Natural killer cell (primary cell): ENCODE measurements around the gene CCDC157. TPM values are rescaled to one million over a fixed set of nuclear protein-coding genes. Genes with fewer than 3 reads are reported as not detected.

ENCODE experiments used
- ATAC-seq, 3 donors: fragments of 150-1000 bp in 2 of 3; fragments of 200-7000 bp in 1 of 3; cut with Tn5 transposase; 1 replicate in 1 of 3; 2 replicates in 2 of 3; pipeline ENCODE4 v1.10.0; 2021; ENCODE audit warnings: mild to moderate bottlenecking in 2 of 3, moderate library complexity in 2 of 3
- DNase-seq, 2 donors: peaks; one replicate each; pipeline versions ENCODE4 v3.0.0 to v3.0.0-alpha.2; 2013 to 2021; ENCODE audit warnings: mixed read lengths in 1 of 2
- H3K27ac ChIP-seq: one replicate; pipeline ENCODE4 v1.5.1; 2013; ENCODE audit warnings: mild to moderate bottlenecking, low read length
- H3K27me3 ChIP-seq: one replicate; pipeline ENCODE4 v1.6.1; 2013; ENCODE audit warnings: low read length; ENCODE audit not compliant: control insufficient read depth, insufficient read depth
- H3K36me3 ChIP-seq: one replicate; pipeline ENCODE4 v1.6.1; 2013; ENCODE audit warnings: low read length; ENCODE audit not compliant: control insufficient read depth, insufficient read depth
- H3K4me1 ChIP-seq: one replicate; pipeline ENCODE4 v1.6.1; 2013; ENCODE audit warnings: low read length; ENCODE audit not compliant: control insufficient read depth, insufficient read depth
- H3K4me3 ChIP-seq: one replicate; pipeline ENCODE4 v1.5.1; 2013; ENCODE audit warnings: low read length
- H3K9me3 ChIP-seq: one replicate; pipeline ENCODE4 v1.6.1; 2013; ENCODE audit warnings: low read length; ENCODE audit not compliant: control insufficient read depth, insufficient read depth
- H3K27ac Mint-ChIP-seq, 2 donors: one replicate each; pipeline ENCODE4 v1.8.0; 2022; ENCODE audit warnings: mild to moderate bottlenecking in 2 of 2, mixed read lengths in 2 of 2, moderate library complexity in 1 of 2
- H3K27me3 Mint-ChIP-seq, 2 donors: one replicate each; pipeline ENCODE4 v1.8.0; 2022; ENCODE audit warnings: low read depth in 2 of 2, mixed read lengths in 2 of 2
- H3K36me3 Mint-ChIP-seq: one replicate; pipeline ENCODE4 v1.8.0; 2022; ENCODE audit warnings: mixed read lengths
- H3K4me1 Mint-ChIP-seq, 2 donors: one replicate each; pipeline ENCODE4 v1.8.0; 2022; ENCODE audit warnings: mixed read lengths in 2 of 2
- H3K4me3 Mint-ChIP-seq: one replicate; pipeline ENCODE4 v1.8.0; 2022; ENCODE audit warnings: mild to moderate bottlenecking, moderate library complexity, mixed read lengths
- H3K9me3 Mint-ChIP-seq, 2 donors: one replicate each; pipeline ENCODE4 v1.8.0; 2022; ENCODE audit warnings: mixed read lengths in 2 of 2
- CTCF ChIP-seq: fragments of 200-600 bp; IDR thresholded peaks from one replicate; pipeline ENCODE4 v1.8.0; 2022; ENCODE audit warnings: antibody characterized with exemption
- WGBS: methylation state at CpG from one replicate; pipeline ENCODE4 v1.1.7; 2013; ENCODE audit warnings: missing lambda C conversion rate; ENCODE audit not compliant: insufficient coverage; 5-methylcytosine and 5-hydroxymethylcytosine counted together
- intact Hi-C: fragments of 100-400 bp; cut with micrococcal nuclease; formaldehyde crosslinking; loops from one replicate; pipeline ENCODE4 v1.14.2; 2022
- total RNA-seq, 4 donors: library from RNA; stranded (reverse); fragments of 120-200 nt in 1 of 4; gene quantifications; one replicate each; pipeline versions ENCODE4 v1.2.3 to v1.2.4, GENCODE V29; 2013 to 2022

The CCDC157 gene
- total RNA-seq, 3 donors from 2014 or later (not counting 1 experiment from before 2014, with no cell fraction given) = 7.7 to 9.7 (median 8.4) TPM

DNA sequence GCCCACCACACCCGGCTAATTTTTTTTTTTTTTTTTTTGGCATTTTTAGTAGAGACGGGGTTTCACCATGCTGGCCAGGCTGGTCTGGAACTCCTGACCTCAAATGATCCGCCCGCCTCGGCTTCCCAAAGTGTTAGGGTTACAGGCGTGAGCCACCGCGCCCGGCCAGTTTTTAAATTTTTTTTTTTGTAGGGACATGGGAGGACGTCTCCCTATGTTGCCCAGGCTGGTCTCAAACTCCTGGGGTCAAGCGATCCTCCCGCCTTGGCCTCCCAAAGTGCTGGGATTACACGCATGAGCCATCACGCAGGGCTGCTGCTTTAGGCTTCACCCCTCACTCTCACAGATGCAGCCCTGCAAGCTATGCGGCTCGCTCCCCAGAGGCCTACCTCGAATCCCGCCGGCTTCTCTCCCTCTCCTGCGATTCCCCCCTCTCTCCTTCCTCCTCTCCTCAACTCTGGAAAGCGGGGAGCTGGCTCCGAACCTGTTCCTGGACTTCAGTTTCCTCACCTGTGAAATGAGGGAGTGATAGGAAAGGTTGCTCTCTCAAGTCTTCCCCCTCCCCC is 926 bp downstream of the CCDC157 start:
- TF ChIP-seq CTCF = no peak
- no peak for ATAC-seq
- WGBS = 77% methylated on average over 20 of the region's 22 CpGs
- intact Hi-C loops = loop anchor here (2.0 kb wide), 1 partner anchor 67 kb away; the partner anchor contains the start of gene MTFP1
- no peak overlapping the region for H3K27ac ChIP-seq
- H3K27ac Mint-ChIP-seq = peak overlapping the region; percentile 89 to 92
- H3K4me1 Mint-ChIP-seq = peaks cover 48% of the 10 kb centered on the region in 2 donors
- H3K27me3 ChIP-seq = no peaks in the 10 kb centered on the region
- no peak overlapping the region for H3K4me3 ChIP-seq
- no peaks in the 10 kb centered on the region for H3K9me3 ChIP-seq
- peaks cover 41% of the 10 kb centered on the region for H3K4me1 ChIP-seq
- peaks cover 0 to 3% of the 10 kb centered on the region in 2 donors for H3K27me3 Mint-ChIP-seq
- peak overlapping the region; percentile 97 for H3K4me3 Mint-ChIP-seq
- H3K9me3 Mint-ChIP-seq = no peaks in the 10 kb centered on the region
- H3K36me3 Mint-ChIP-seq = no peaks in the 10 kb centered on the region
- no peak for DNase-seq
- H3K36me3 ChIP-seq = peaks cover 4% of the 10 kb centered on the region

DNA sequence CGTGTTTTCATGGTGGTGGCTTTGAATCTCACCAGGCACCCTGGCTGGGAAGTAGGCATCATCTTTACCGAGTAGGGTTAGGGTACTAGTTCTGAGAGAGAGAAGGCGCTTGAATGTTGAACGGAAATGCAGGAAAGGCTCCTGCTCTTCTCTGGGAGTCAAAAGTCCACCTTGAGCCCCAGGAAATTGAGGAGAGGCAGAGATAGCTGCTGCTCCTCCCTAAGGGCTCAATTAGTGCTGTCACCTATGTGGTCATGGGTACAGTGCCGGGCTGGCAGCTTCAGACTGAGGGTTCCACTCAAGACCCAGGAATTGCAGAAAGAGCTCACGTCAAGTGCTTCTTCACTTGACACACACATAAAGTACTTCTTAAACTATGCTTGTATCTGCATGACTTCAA is 1.7 kb downstream of the CCDC157 start:
- Mint-ChIP-seq H3K36me3 (no peaks in the 10 kb centered on the region), H3K9me3 (no peaks in the 10 kb centered on the region), H3K27me3 (peaks cover 0 to 3% of the 10 kb centered on the region in 2 donors), H3K4me1 (peaks cover 42% of the 10 kb centered on the region in 2 donors), H3K27ac (peak overlapping the region in 1 of 2 donors; percentile 89), H3K4me3 (peak overlapping the region; percentile 97)
- no peak for TF ChIP-seq CTCF
- DNase-seq (no peak), ATAC-seq (no peak)
- H3K4me3 ChIP-seq = no peak overlapping the region
- H3K27me3 ChIP-seq = no peaks in the 10 kb centered on the region
- WGBS = 96% methylated on average over 6 of the region's 6 CpGs
- H3K27ac ChIP-seq = no peak overlapping the region
- no peaks in the 10 kb centered on the region for H3K9me3 ChIP-seq
- intact Hi-C loops = no loop called here
- H3K36me3 ChIP-seq = no peaks in the 10 kb centered on the region
- peaks cover 36% of the 10 kb centered on the region for H3K4me1 ChIP-seq

GRCh38 chr22:30361916-30362650 is 5.3 kb downstream of the CCDC157 start:
- Mint-ChIP-seq H3K27ac (no peak overlapping the region), H3K27me3 (peaks cover 0 to 3% of the 10 kb centered on the region in 2 donors), H3K4me1 (peaks cover 9 to 10% of the 10 kb centered on the region in 2 donors), H3K36me3 (no peaks in the 10 kb centered on the region), H3K9me3 (no peaks in the 10 kb centered on the region), H3K4me3 (no peak overlapping the region)
- 89% methylated on average over 9 of the region's 10 CpGs for WGBS
- no peak overlapping the region for H3K4me3 ChIP-seq
- no peak overlapping the region for H3K27ac ChIP-seq
- ATAC-seq = no peak
- no peak for TF ChIP-seq CTCF
- intact Hi-C loops = no loop called here
- no peak for DNase-seq
- H3K27me3 ChIP-seq = no peaks in the 10 kb centered on the region
- H3K36me3 ChIP-seq = no peaks in the 10 kb centered on the region
- peaks cover 7% of the 10 kb centered on the region for H3K4me1 ChIP-seq
- no peaks in the 10 kb centered on the region for H3K9me3 ChIP-seq
